Mesothelial cell of epicardium (in vitro differentiated cells): ENCODE data around the gene SOX12. TPM values are rescaled to one million over a fixed set of nuclear protein-coding genes. Genes with fewer than 3 reads are reported as not detected.
A peak's percentile ranks its signal among the peaks of the same experiment; 100 is the strongest.

Experiments used
- DNase-seq, 2 experiments: peaks; one replicate each; pipeline ENCODE4 v3.0.0; 2021; ENCODE audit warnings: low spot score in 2 of 2; ENCODE audit not compliant: unreplicated experiment in 2 of 2
- H3K27ac Mint-ChIP-seq: 2 replicates; pipeline ENCODE4 v1.8.0; 2021; ENCODE audit warnings: mixed read lengths
- H3K27me3 Mint-ChIP-seq: 2 replicates; pipeline ENCODE4 v1.8.0; 2021; ENCODE audit warnings: low read depth, mixed read lengths
- H3K36me3 Mint-ChIP-seq: 2 replicates; pipeline ENCODE4 v1.8.0; 2021; ENCODE audit warnings: mixed read lengths
- H3K4me1 Mint-ChIP-seq: 2 replicates; pipeline ENCODE4 v1.8.0; 2021; ENCODE audit warnings: mixed read lengths
- H3K4me3 Mint-ChIP-seq: 2 replicates; pipeline ENCODE4 v1.8.0; 2021; ENCODE audit warnings: mild to moderate bottlenecking, moderate library complexity, mixed read lengths
- H3K9me3 Mint-ChIP-seq: 2 replicates; pipeline ENCODE4 v1.8.0; 2021; ENCODE audit warnings: mixed read lengths
- CTCF ChIP-seq: fragments of 200-600 bp; sonication (generic); IDR thresholded peaks from one replicate; pipeline ENCODE4 v1.5.0; 2021; ENCODE audit warnings: antibody characterized with exemption; ENCODE audit not compliant: unreplicated experiment
- total RNA-seq: library from RNA; stranded (reverse); gene quantifications from 3 replicates; pipeline ENCODE4 v1.2.1, GENCODE V29; 2021

The SOX12 gene
- total RNA-seq, 1 donor from 2014 or later, result 67.0 TPM

- Mint-ChIP-seq H3K4me1 (peaks cover 32% of the 10 kb centered on the region), H3K9me3 (no peaks in the 10 kb centered on the region), H3K27me3 (no peaks in the 10 kb centered on the region), H3K4me3 (no peak overlapping the region), H3K27ac (no peak overlapping the region), H3K36me3 (peaks cover 3% of the 10 kb centered on the region)
- no peak for TF ChIP-seq CTCF
- no peak for DNase-seq
Measured at GRCh38 chr20:312866-313265, 12.5 kb upstream of the SOX12 start.

- Mint-ChIP-seq H3K27me3 (no peaks in the 10 kb centered on the region), H3K36me3 (peaks cover 3% of the 10 kb centered on the region), H3K27ac (no peak overlapping the region), H3K4me1 (peaks cover 27% of the 10 kb centered on the region), H3K9me3 (no peaks in the 10 kb centered on the region), H3K4me3 (no peak overlapping the region)
- no peak for TF ChIP-seq CTCF
- DNase-seq, result no peak
Measured at GRCh38 chr20:313402-313801, 11.9 kb upstream of the SOX12 start.

GRCh38 chr20:313948-314347 lies 11.4 kb upstream of the SOX12 start:
- H3K36me3 Mint-ChIP-seq, result peaks cover 3% of the 10 kb centered on the region
- H3K9me3 Mint-ChIP-seq, result no peaks in the 10 kb centered on the region
- no peak overlapping the region for H3K4me3 Mint-ChIP-seq
- peaks cover 21% of the 10 kb centered on the region for H3K4me1 Mint-ChIP-seq
- H3K27me3 Mint-ChIP-seq, result no peaks in the 10 kb centered on the region
- TF ChIP-seq CTCF, result no peak
- DNase-seq, result no peak
- no peak overlapping the region for H3K27ac Mint-ChIP-seq

GRCh38 chr20:316316-317068 lies 8.9 kb upstream of the SOX12 start:
- Mint-ChIP-seq H3K27ac (no peak overlapping the region), H3K36me3 (peaks cover 15% of the 10 kb centered on the region), H3K27me3 (no peaks in the 10 kb centered on the region), H3K4me1 (peaks cover 7% of the 10 kb centered on the region), H3K4me3 (no peak overlapping the region), H3K9me3 (no peaks in the 10 kb centered on the region)
- no peak for DNase-seq
- no peak for TF ChIP-seq CTCF

GRCh38 chr20:324177-325044 lies 941 bp upstream of the SOX12 start:
- no peak for TF ChIP-seq CTCF
- Mint-ChIP-seq H3K4me1 (peaks cover 31% of the 10 kb centered on the region), H3K36me3 (peaks cover 12% of the 10 kb centered on the region), H3K4me3 (peak overlapping the region; percentile 87), H3K27me3 (no peaks in the 10 kb centered on the region), H3K9me3 (no peaks in the 10 kb centered on the region), H3K27ac (peak overlapping the region; percentile 98)
- peak; percentile 82 to 92 for DNase-seq
